Activated T-cell treated with anti-CD3 and anti-CD28 coated beads for 48 hours (primary cell): ENCODE measurements around the gene CAPN13.

Experiments used
- DNase-seq: peaks from one replicate; pipeline ENCODE4 v3.0.0-alpha.2; 2020; ENCODE audit warnings: low read depth

CAPN13 gene

GRCh38 chr2:30786923-30787685 lies 20.1 kb downstream of the CAPN13 start:
- no peak for DNase-seq

GRCh38 chr2:30784682-30785081 lies 22.6 kb downstream of the CAPN13 start:
- DNase-seq, result no peak

- no peak for DNase-seq
These were observed 25.2 kb downstream of the CAPN13 start for GRCh38 chr2:30781961-30782533.

- DNase-seq, result no peak
These were observed 25.8 kb downstream of the CAPN13 start for GRCh38 chr2:30781451-30781850.

GRCh38 chr2:30780776-30781330 lies 26.4 kb downstream of the CAPN13 start:
- DNase-seq, result no peak

GRCh38 chr2:30778611-30779010 lies 28.6 kb downstream of the CAPN13 start:
- no peak for DNase-seq

GRCh38 chr2:30777661-30778505 lies 29.4 kb downstream of the CAPN13 start:
- no peak for DNase-seq

- no peak for DNase-seq
These were observed 30.2 kb downstream of the CAPN13 start for GRCh38 chr2:30776831-30777635.

GRCh38 chr2:30775833-30776232 lies 31.4 kb downstream of the CAPN13 start:
- DNase-seq, result no peak

- DNase-seq, result no peak
These were observed 35.1 kb downstream of the CAPN13 start for GRCh38 chr2:30772021-30772705.

GRCh38 chr2:30770816-30771576 lies 36.2 kb downstream of the CAPN13 start:
- DNase-seq, result no peak

GRCh38 chr2:30769891-30770462 lies 37.3 kb downstream of the CAPN13 start:
- no peak for DNase-seq

GRCh38 chr2:30769481-30769780 lies 37.8 kb downstream of the CAPN13 start:
- no peak for DNase-seq

- no peak for DNase-seq
These were observed 38.4 kb downstream of the CAPN13 start for GRCh38 chr2:30768708-30769480.

- DNase-seq, result no peak
These were observed 39.1 kb downstream of the CAPN13 start for GRCh38 chr2:30768036-30768686.

- DNase-seq, result no peak
These were observed 40.6 kb downstream of the CAPN13 start for GRCh38 chr2:30766666-30767065.

- no peak for DNase-seq
These were observed 41.3 kb downstream of the CAPN13 start for GRCh38 chr2:30765876-30766470.

GRCh38 chr2:30765191-30765590 lies 42.1 kb downstream of the CAPN13 start:
- no peak for DNase-seq
